ENCODE results near the gene RBM8A. TPM values are rescaled to one million over a fixed set of nuclear protein-coding genes. Genes with fewer than 3 reads are reported as not detected.

Gene RBM8A
- total and polyA plus RNA-seq, 9 of the 15 experiments (the other 6 are each of a cell fraction or from before 2014, with no cell fraction given) = 215 to 1,035 (median 291) TPM

DNA sequence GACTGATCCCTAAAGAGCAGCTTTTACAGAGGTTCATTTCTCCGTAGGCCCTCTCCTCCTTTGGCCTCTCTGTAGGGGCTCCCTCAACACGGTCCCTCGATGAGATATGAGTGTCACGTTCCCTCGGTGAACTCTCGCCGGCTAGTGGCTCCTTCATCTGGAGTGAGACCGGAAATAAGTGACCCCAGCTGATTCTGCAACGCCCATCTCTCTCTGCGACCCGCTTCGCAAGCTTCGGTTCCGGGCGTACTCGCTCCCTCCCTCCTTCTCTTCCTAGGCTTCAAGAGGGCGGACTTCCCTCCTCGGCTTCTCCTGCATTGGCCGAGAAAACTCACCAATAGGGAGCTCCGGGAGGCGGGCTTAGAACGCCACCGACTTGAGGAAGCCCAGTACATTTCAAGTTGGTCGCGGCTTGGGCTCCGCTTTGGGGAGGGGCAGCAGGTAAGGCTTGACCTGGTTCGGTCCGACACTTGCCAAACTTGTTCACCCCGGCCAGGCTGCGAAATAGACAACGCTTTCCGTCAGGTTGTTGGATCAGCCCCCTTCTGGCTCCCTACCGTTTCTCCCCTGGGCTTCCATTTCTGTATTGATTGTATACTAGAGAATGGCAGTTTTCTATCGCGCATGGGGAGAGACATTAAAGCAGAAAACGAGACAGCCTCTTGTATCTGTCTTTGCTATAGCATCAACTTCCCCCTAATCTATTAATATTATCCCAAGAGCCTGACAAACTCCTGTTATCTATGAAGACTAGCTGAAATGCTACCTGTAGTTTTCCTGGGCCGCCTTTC lies 37.2 kb upstream of the RBM8A start, which contains the start of the genes ANKRD34A and POLR3GL (continued):
- TF ChIP-seq TBP (optimal IDR thresholded peaks at IDR 0.05; ENCODE audit: low read depth, low read length) = peak; percentile 78
- TF ChIP-seq NR2C1 (IDR thresholded peaks at IDR 0.05) = no peak
- TF ChIP-seq NR2C1 (tag; IDR thresholded peaks at IDR 0.05) = peak; percentile 61
- 0 out of 2 replicates have a peak, but pooled peaks have one; percentile 38 for TF ChIP-seq OTX1 (CRISPR knock-in tag; IDR thresholded peaks at IDR 0.05)
- TF ChIP-seq, protein P1, sequence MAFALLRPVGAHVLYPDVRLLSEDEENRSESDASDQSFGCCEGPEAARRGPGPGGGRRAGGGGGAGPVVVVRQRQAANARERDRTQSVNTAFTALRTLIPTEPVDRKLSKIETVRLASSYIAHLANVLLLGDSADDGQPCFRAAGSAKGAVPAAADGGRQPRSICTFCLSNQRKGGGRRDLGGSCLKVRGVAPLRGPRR (CRISPR knock-in tag; IDR thresholded peaks at IDR 0.05) = no peak
- TF ChIP-seq ZNF253 (CRISPR knock-in tag; conservative IDR thresholded peaks at IDR 0.05) = no peak
- no peak for TF ChIP-seq EWSR1 (IDR thresholded peaks at IDR 0.05; ENCODE audit: borderline replicate concordance, low read depth, partially characterized antibody)
- peak; percentile 45; the same call in 1 of the 2 replicates for TF ChIP-seq TCF7 (IDR thresholded peaks at IDR 0.05; ENCODE audit: borderline replicate concordance)
- TF ChIP-seq NFIC (IDR thresholded peaks at IDR 0.05) = 0 out of 2 replicates have a peak, but pooled peaks have one; percentile 36
- peak; percentile 89 for TF ChIP-seq GTF2E2 (tag; IDR thresholded peaks at IDR 0.05)
- peak; percentile 87 for TF ChIP-seq POLR2B (IDR thresholded peaks at IDR 0.05; ENCODE audit: low read depth, partially characterized antibody)
- TF ChIP-seq ETV5 (CRISPR knock-in tag; IDR thresholded peaks at IDR 0.05; ENCODE audit: low read depth) = peak; percentile 97
- peak; percentile 62 for TF ChIP-seq SMAD1 (IDR thresholded peaks at IDR 0.05; ENCODE audit: low read depth, low read length, partially characterized antibody)
- TF ChIP-seq L3MBTL2 (IDR thresholded peaks at IDR 0.05) = peak; percentile 83
- TF ChIP-seq NRF1 (conservative IDR thresholded peaks at IDR 0.05 in 1 of 2, IDR thresholded peaks at IDR 0.05 in 1 of 2) = peak; percentile 49 to 60
- TF ChIP-seq, protein P2, sequence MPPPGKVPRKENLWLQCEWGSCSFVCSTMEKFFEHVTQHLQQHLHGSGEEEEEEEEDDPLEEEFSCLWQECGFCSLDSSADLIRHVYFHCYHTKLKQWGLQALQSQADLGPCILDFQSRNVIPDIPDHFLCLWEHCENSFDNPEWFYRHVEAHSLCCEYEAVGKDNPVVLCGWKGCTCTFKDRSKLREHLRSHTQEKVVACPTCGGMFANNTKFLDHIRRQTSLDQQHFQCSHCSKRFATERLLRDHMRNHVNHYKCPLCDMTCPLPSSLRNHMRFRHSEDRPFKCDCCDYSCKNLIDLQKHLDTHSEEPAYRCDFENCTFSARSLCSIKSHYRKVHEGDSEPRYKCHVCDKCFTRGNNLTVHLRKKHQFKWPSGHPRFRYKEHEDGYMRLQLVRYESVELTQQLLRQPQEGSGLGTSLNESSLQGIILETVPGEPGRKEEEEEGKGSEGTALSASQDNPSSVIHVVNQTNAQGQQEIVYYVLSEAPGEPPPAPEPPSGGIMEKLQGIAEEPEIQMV (tag; conservative IDR thresholded peaks at IDR 0.05; ENCODE audit: low read depth) = no peak
- peak; percentile 94 for TF ChIP-seq SUPT5H (IDR thresholded peaks at IDR 0.05)
- TF ChIP-seq MYNN (IDR thresholded peaks at IDR 0.05) = no peak
- no peak for TF ChIP-seq MYNN (CRISPR knock-in tag; IDR thresholded peaks at IDR 0.05)
- peak; percentile 48; the same call in 1 of the 2 replicates for TF ChIP-seq NBN (IDR thresholded peaks at IDR 0.05; ENCODE audit: low read depth)
- peak; percentile 8 for TF ChIP-seq MEIS2 (IDR thresholded peaks at IDR 0.05; ENCODE audit: partially characterized antibody)
- peak; percentile 73; the same call in 1 of the 2 replicates for TF ChIP-seq SP1 (CRISPR knock-in tag; IDR thresholded peaks at IDR 0.05)
- TF ChIP-seq STAT5B (CRISPR knock-in tag; IDR thresholded peaks at IDR 0.05) = no peak
- TF ChIP-seq RUNX1 (IDR thresholded peaks at IDR 0.05; ENCODE audit: low read depth) = no peak
- 0 out of 4 replicates have a peak, but pooled peaks of 1 of the 2 experiments have one; percentile 39 for TF ChIP-seq KDM4B (IDR thresholded peaks at IDR 0.05; ENCODE audit: borderline replicate concordance in 2 of 2, low read depth in 1 of 2)
- TF ChIP-seq, protein P3, sequence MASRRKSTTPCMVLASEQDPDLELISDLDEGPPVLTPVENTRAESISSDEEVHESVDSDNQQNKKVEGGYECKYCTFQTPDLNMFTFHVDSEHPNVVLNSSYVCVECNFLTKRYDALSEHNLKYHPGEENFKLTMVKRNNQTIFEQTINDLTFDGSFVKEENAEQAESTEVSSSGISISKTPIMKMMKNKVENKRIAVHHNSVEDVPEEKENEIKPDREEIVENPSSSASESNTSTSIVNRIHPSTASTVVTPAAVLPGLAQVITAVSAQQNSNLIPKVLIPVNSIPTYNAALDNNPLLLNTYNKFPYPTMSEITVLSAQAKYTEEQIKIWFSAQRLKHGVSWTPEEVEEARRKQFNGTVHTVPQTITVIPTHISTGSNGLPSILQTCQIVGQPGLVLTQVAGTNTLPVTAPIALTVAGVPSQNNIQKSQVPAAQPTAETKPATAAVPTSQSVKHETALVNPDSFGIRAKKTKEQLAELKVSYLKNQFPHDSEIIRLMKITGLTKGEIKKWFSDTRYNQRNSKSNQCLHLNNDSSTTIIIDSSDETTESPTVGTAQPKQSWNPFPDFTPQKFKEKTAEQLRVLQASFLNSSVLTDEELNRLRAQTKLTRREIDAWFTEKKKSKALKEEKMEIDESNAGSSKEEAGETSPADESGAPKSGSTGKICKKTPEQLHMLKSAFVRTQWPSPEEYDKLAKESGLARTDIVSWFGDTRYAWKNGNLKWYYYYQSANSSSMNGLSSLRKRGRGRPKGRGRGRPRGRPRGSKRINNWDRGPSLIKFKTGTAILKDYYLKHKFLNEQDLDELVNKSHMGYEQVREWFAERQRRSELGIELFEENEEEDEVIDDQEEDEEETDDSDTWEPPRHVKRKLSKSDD (conservative IDR thresholded peaks at IDR 0.05; ENCODE audit: low read length) = no peak
- TF ChIP-seq ARNT (IDR thresholded peaks at IDR 0.05) = peak in 1 of 2 experiments; percentile 18; a peak in 2 of 4 replicates

Measured in K562 (cell line).